ENCODE measurements around the gene GAP43. TPM values are rescaled to one million over a fixed set of nuclear protein-coding genes. Genes with fewer than 3 reads are reported as not detected.

The GAP43 gene
- total RNA-seq, 4 donors from 2014 or later: 0.51 TPM; not detected in 3

- TF ChIP-seq CTCF (IDR thresholded peaks at IDR 0.05; ENCODE audit: low read depth): no peak
Observed at GRCh38 chr3:115685097-115685496, 61.8 kb downstream of the GAP43 start.

GRCh38 chr3:115687721-115688120 is 64.4 kb downstream of the GAP43 start:
- no peak for TF ChIP-seq CTCF (IDR thresholded peaks at IDR 0.05; ENCODE audit: low read depth)

GRCh38 chr3:115688418-115688817 is 65.1 kb downstream of the GAP43 start:
- TF ChIP-seq CTCF (IDR thresholded peaks at IDR 0.05; ENCODE audit: low read depth): no peak

- TF ChIP-seq CTCF (IDR thresholded peaks at IDR 0.05; ENCODE audit: low read depth): no peak
Observed at GRCh38 chr3:115689928-115690327, 66.6 kb downstream of the GAP43 start.

- no peak for TF ChIP-seq CTCF (IDR thresholded peaks at IDR 0.05; ENCODE audit: low read depth)
Observed at GRCh38 chr3:115691964-115692363, 68.7 kb downstream of the GAP43 start.

GRCh38 chr3:115692887-115693524 is 69.7 kb downstream of the GAP43 start:
- TF ChIP-seq CTCF (IDR thresholded peaks at IDR 0.05; ENCODE audit: low read depth): no peak

GRCh38 chr3:115693868-115694267 is 70.6 kb downstream of the GAP43 start:
- TF ChIP-seq CTCF (IDR thresholded peaks at IDR 0.05; ENCODE audit: low read depth): no peak

All from subcutaneous adipose tissue (tissue), 4 donors.